Stomach (tissue), 19 donors: Measurements from ENCODE around the gene SFXN4. TPM values are rescaled to one million over a fixed set of nuclear protein-coding genes. Genes with fewer than 3 reads are reported as not detected.

Source experiments
- DNase-seq, 2 donors: peaks; one replicate each; pipeline versions ENCODE4 v3.0.0 to v3.0.0-alpha.2; 2013 to 2019
- H3K27ac ChIP-seq, 5 donors: fragments of 200-600 bp in 4 of 5; sonication (generic) in 4 of 5; one replicate each; pipeline ENCODE4 v1.5.1; 2013 to 2019; ENCODE audit warnings: mild to moderate bottlenecking in 1 of 5, moderate library complexity in 1 of 5
- H3K27me3 ChIP-seq, 3 donors: fragments of 200-600 bp; sonication (generic); one replicate each; pipeline ENCODE4 v1.5.1; 2017 to 2019; ENCODE audit warnings: mixed run types in 1 of 3
- H3K36me3 ChIP-seq, 4 donors: fragments of 200-600 bp; sonication (generic); 1 replicate in 3 of 4; 2 replicates in 1 of 4; pipeline ENCODE4 v1.5.1; 2016 to 2019
- H3K4me1 ChIP-seq, 4 donors: fragments of 200-600 bp; sonication (generic); one replicate each; pipeline ENCODE4 v1.5.1; 2016 to 2019
- H3K4me3 ChIP-seq, 4 donors: fragments of 200-600 bp; sonication (generic) in 3 of 4; one replicate each; pipeline ENCODE4 v1.5.1; 2016 to 2019; ENCODE audit warnings: mild to moderate bottlenecking in 1 of 4
- H3K9me3 ChIP-seq, 4 donors: fragments of 200-600 bp; sonication (generic); one replicate each; pipeline ENCODE4 v1.5.1; 2016 to 2019
- EP300 ChIP-seq: sonication (generic); formaldehyde crosslinking; IDR thresholded peaks from one replicate; pipeline ENCODE4 v1.6.1; 2017; ENCODE audit warnings: antibody characterized with exemption
- POLR2A ChIP-seq, 4 donors: fragments of 450-650 bp; IDR thresholded peaks; one replicate each; pipeline ENCODE4 v1.6.1; 2016; ENCODE audit warnings: antibody characterized with exemption in 4 of 4, control low read depth in 2 of 4, mild to moderate bottlenecking in 1 of 4, moderate library complexity in 1 of 4
- POLR2AphosphoS5 ChIP-seq, 3 donors: sonication (generic); formaldehyde crosslinking; IDR thresholded peaks; one replicate each; pipeline ENCODE4 v1.6.1; 2016; ENCODE audit warnings: antibody characterized with exemption in 3 of 3
- WGBS, 5 donors: extraction: QIAGEN DNeasy Blood & Tissue Kit in 3 of 5; methylation state at CpG; one replicate each; pipeline versions ENCODE4 v1.1.5 to v1.1.7; 2013 to 2018; 5-methylcytosine and 5-hydroxymethylcytosine counted together
- intact Hi-C: fragments of 100-400 bp; cut with DNase I; formaldehyde crosslinking; loops from one replicate; pipeline ENCODE4 v1.15.1; 2023; ENCODE audit warnings: low total_unique reads
- long read RNA-seq, 10 donors: transcript quantifications; one replicate each; lab custom pipeline, GENCODE V29; 2026
- polyA plus RNA-seq, 3 donors: library from polyadenylated mRNA; stranded (reverse); fragments of 200-250 nt; gene quantifications; one replicate each; pipeline ENCODE4 v1.2.3, GENCODE V29; 2013
- total RNA-seq, 5 donors: library from RNA; depleted of rRNA; stranded (reverse); fragments of >200 nt; gene quantifications; one replicate each; pipeline versions ENCODE4 v1.1.0 to v1.2.3, GENCODE V29; 2014 to 2016
- TF ChIP-seq, protein P1 (sequence below), 7 experiments: fragments of 450-650 bp in 4 of 7; fragments of 200-600 bp in 3 of 7; sonication (generic) in 3 of 7; IDR thresholded peaks; one replicate each; pipeline ENCODE4 v1.5.1; 2016 to 2019; ENCODE audit warnings: antibody characterized with exemption in 7 of 7, control low read depth in 2 of 7, mild to moderate bottlenecking in 1 of 7
- donor health status: healthy with polysubstance abuse.
- donor health status: Bipolar disorder and iron deficiency.
- donor health status: healthy.

Gene SFXN4, protein sequence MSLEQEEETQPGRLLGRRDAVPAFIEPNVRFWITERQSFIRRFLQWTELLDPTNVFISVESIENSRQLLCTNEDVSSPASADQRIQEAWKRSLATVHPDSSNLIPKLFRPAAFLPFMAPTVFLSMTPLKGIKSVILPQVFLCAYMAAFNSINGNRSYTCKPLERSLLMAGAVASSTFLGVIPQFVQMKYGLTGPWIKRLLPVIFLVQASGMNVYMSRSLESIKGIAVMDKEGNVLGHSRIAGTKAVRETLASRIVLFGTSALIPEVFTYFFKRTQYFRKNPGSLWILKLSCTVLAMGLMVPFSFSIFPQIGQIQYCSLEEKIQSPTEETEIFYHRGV
- total RNA-seq (10 to 100 TPM in 4 of 5 donors, 1 to 10 TPM in 1; 2.7 to 72.7 (median 15.8) TPM), polyA plus RNA-seq (10 to 100 TPM; 32.4 to 50.6 (median 36.8) TPM)
- long read RNA-seq, donor 1, partial matches to known transcripts, result 7 of 9 reads
- long read RNA-seq, donor 1, other reads (novel, unspliced or antisense), result 0 of 9 reads
- long read RNA-seq, donor 2, partial matches to known transcripts, result 14 of 17 reads
- long read RNA-seq, donor 2, other reads (novel, unspliced or antisense), result 0 of 17 reads
- long read RNA-seq, donor 3, partial matches to known transcripts, result 0 of 3 reads
- long read RNA-seq, donor 3, other reads (novel, unspliced or antisense), result 0 of 3 reads
- long read RNA-seq, donor 4, partial matches to known transcripts, result 0 of 1 reads
- long read RNA-seq, donor 4, other reads (novel, unspliced or antisense), result 0 of 1 reads
- long read RNA-seq, donor 5, partial matches to known transcripts, result 0 of 3 reads
- long read RNA-seq, donor 5, other reads (novel, unspliced or antisense), result 0 of 3 reads
- long read RNA-seq, donor 6, transcript SFXN4-201 (14 exons, 1,363 nt), result major isoform, 11 of 35 reads
- long read RNA-seq, donor 6, partial matches to known transcripts, result 24 of 35 reads
- long read RNA-seq, donor 6, other reads (novel, unspliced or antisense), result 0 of 35 reads
- long read RNA-seq, donor 7, partial matches to known transcripts, result 0 of 3 reads
- long read RNA-seq, donor 7, other reads (novel, unspliced or antisense), result 0 of 3 reads
- long read RNA-seq, donor 8, transcript SFXN4-201 (14 exons, 1,363 nt), result major isoform, 5 of 5 reads
- long read RNA-seq, donor 8, partial matches to known transcripts, result 0 of 5 reads
- long read RNA-seq, donor 8, other reads (novel, unspliced or antisense), result 0 of 5 reads
- long read RNA-seq, donor 9, transcript SFXN4-201 (14 exons, 1,363 nt), result major isoform, 6 of 6 reads
- long read RNA-seq, donor 9, partial matches to known transcripts, result 0 of 6 reads
- long read RNA-seq, donor 9, other reads (novel, unspliced or antisense), result 0 of 6 reads
- long read RNA-seq, donor 10, partial matches to known transcripts, result 0 of 2 reads
- long read RNA-seq, donor 10, other reads (novel, unspliced or antisense), result 0 of 2 reads

DNA sequence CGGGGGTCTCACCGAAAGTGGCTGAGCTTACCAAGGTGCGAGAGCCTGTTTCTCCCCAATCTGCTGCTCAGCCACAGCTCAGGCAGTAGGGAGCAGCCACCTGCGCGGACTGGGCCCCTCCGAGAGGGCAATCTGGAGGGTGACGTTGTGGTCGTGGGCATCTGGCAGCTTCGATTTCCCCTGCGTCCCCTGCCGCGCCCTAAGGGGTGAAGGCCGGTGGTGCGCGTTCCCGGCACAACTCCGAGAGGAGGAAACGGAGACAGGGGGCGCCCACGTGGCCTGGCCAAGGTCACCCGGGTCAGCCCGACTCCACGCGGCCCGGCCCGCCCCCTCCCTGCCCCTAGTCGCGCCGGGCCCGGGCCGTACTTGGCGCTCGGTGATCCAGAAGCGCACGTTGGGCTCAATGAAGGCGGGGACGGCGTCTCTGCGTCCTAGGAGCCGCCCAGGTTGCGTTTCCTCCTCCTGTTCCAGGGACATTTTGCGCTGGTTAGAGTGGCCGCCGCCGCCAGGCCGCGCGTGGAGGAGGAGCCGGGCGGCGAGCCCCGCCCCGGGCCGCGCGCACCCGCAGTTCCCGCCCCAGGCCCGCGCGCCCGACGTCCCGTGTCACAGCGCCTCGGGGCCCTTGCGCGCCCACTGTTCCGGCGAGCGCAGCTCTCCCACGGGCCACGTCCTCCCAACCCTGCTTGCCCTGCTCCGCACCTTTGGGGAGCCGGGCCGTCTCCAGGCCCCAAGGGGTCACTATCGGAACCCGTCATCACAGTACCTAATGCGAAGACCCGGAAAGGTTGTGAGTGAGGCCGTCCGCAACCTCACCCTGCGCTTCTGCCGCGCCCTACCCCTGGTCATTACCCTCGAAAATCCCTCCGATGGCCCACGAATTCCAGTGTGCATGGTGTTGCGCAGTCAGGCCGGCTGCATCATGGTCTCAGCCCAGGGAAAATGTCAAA lies at the start of gene SFXN4:
Gene SFXN4, minus strand, starts transcription at position 544 of the 947 bp plus-strand sequence. Its CDS starts 67 bp downstream, at position 477.
- intact Hi-C loops, result no loop called here
- 0 to 2% (median 1%) methylated on average over 29 to 90 of the region's 90 CpGs for WGBS, 5 donors

DNA sequence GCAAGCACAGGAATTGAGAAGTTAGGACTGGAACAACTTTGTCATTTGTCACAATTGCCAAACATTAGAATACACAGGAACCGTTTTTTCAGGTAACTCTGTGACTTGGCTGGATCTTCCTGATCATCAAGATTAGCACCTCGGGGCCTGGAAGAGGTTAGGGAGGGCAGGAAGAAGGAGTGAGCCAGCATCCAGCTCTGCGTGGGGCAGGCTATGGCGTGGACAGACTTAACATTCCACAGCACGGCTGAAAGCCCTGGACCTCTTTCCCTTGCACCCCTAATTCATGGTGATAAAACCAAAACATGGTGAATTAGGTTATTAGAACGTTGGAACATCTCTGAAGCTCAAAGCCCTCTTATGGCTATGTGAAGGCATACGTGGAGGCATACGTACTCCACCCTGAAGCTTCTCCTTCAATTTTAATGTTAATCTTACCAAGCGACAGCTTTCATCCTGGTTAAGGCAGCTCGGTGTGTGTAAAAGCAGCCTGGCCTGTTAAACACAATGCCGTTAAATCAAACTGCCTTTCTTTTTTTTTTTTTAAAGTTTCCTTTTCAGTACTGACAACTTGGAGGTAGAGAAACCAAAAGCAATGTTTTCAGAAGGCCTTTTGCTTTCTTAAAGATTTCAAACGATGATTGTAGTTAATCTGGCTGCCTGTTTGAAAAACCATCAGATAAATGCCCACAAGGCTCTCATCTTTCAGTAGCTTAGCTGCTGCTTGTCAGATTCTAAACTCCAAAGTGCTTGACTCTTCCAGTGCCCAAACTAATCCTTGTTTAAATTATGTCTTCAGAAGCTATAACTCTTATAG lies 46.3 kb upstream of the SFXN4 start:
- 10 to 18% (median 10%) methylated on average over 12 of the region's 12 CpGs for WGBS, 5 donors

More for the DNA sequence above, at the start of gene SFXN4:
- TF ChIP-seq EP300 (no peak), POLR2AphosphoS5 (IDR thresholded peaks at IDR 0.05) (peak in 2 of 3 donors; percentile 65 to 81)
- Histone ChIP-seq H3K9me3 (no peaks in the 10 kb centered on the region), H3K36me3 (peaks cover 28 to 45% (median 42%) of the 10 kb centered on the region in 4 donors), H3K27ac (peak within 1 kb of the TSS; percentile 83 to 92 (median 90)), H3K4me1 (peaks cover 0 to 36% (median 24%) of the 10 kb centered on the region in 4 donors), H3K4me3 (peak within 1 kb of the TSS; percentile 72 to 89 (median 80)), H3K27me3 (no peaks in the 10 kb centered on the region)
- DNase-seq, result peak; percentile 83 to 92

DNA sequence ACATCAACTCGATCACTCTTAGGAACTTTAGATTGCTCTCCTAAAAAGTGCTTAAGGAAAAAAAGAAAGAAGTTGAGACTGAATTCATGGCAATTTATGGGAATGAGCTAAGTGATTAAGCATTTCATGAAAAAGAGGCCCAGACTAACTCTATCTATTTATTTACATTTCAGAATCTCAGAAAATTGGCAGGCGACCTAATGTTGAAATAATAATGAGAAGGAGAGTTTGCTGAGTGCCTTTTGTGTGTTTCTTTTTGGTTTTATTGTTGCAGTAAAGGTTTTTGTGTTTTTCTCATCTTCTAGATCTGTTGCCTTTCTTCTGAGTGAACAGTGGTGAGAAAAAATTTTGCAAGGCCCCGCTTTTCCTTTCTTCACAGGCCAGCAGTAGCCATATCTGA lies 45.7 kb upstream of the SFXN4 start:
- 30 to 41% (median 36%) methylated on average over 3 of the region's 3 CpGs for WGBS, 5 donors
- no peaks in the 10 kb centered on the region for H3K27me3 ChIP-seq
- H3K9me3 ChIP-seq, result no peaks in the 10 kb centered on the region
- H3K27ac ChIP-seq, result peak overlapping the region; percentile 79 to 100 (median 98)
- H3K4me1 ChIP-seq, result peaks cover 30 to 76% (median 67%) of the 10 kb centered on the region in 4 donors
- intact Hi-C loops, result no loop called here
- TF ChIP-seq, protein P1, sequence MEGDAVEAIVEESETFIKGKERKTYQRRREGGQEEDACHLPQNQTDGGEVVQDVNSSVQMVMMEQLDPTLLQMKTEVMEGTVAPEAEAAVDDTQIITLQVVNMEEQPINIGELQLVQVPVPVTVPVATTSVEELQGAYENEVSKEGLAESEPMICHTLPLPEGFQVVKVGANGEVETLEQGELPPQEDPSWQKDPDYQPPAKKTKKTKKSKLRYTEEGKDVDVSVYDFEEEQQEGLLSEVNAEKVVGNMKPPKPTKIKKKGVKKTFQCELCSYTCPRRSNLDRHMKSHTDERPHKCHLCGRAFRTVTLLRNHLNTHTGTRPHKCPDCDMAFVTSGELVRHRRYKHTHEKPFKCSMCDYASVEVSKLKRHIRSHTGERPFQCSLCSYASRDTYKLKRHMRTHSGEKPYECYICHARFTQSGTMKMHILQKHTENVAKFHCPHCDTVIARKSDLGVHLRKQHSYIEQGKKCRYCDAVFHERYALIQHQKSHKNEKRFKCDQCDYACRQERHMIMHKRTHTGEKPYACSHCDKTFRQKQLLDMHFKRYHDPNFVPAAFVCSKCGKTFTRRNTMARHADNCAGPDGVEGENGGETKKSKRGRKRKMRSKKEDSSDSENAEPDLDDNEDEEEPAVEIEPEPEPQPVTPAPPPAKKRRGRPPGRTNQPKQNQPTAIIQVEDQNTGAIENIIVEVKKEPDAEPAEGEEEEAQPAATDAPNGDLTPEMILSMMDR (IDR thresholded peaks at IDR 0.05), result no peak
- TF ChIP-seq POLR2A (IDR thresholded peaks at IDR 0.05) (no peak), EP300 (no peak), POLR2AphosphoS5 (IDR thresholded peaks at IDR 0.05) (no peak)
- peak in 1 of 2 donors; percentile 77 for DNase-seq
- H3K36me3 ChIP-seq, result peaks cover 0 to 6% (median 0%) of the 10 kb centered on the region in 4 donors
- H3K4me3 ChIP-seq, result peak overlapping the region in 1 of 4 donors; percentile 27

More for the DNA sequence above, 46.3 kb upstream of the SFXN4 start:
- Histone ChIP-seq H3K27ac (peak overlapping the region; percentile 79 to 100 (median 98)), H3K9me3 (no peaks in the 10 kb centered on the region), H3K4me1 (peaks cover 28 to 77% (median 62%) of the 10 kb centered on the region in 4 donors), H3K27me3 (no peaks in the 10 kb centered on the region), H3K4me3 (peak overlapping the region in 3 of 4 donors; percentile 6 to 27 (median 9)), H3K36me3 (peaks cover 0 to 6% (median 0%) of the 10 kb centered on the region in 4 donors)
- TF ChIP-seq POLR2A (IDR thresholded peaks at IDR 0.05), result no peak
- TF ChIP-seq, protein P1 (IDR thresholded peaks at IDR 0.05), result no peak
- TF ChIP-seq POLR2AphosphoS5 (IDR thresholded peaks at IDR 0.05), result no peak
- no peak for TF ChIP-seq EP300
- DNase-seq, result peak in 1 of 2 donors; percentile 53
- intact Hi-C loops, result no loop called here
